T-helper 2 cell treated with Interferon-gamma antibody and Interleukin-4, amounts not matched to agents 5 μg/mL and 100 μg/mL, for 36 hours (primary cell): Measurements from ENCODE around the gene OSGIN1.
A peak's percentile ranks its signal among the peaks of the same experiment; 100 is the strongest.
"Not testable (repeated sequence)": the region's sequence is repeated elsewhere in the genome, so short reads cannot be mapped to it uniquely, and the experiment has no call there.

Source experiments
- DNase-seq: peaks from one replicate; pipeline ENCODE4 v3.0.0; 2021; ENCODE audit warnings: low spot score
- H3K27ac Mint-ChIP-seq: one replicate; pipeline ENCODE4 v1.8.0; 2021; ENCODE audit warnings: mild to moderate bottlenecking, mixed read lengths
- H3K27me3 Mint-ChIP-seq: one replicate; pipeline ENCODE4 v1.8.0; 2021; ENCODE audit warnings: low read depth, mixed read lengths
- H3K36me3 Mint-ChIP-seq: one replicate; pipeline ENCODE4 v1.8.0; 2021; ENCODE audit warnings: low read depth, mixed read lengths
- H3K4me1 Mint-ChIP-seq: one replicate; pipeline ENCODE4 v1.8.0; 2021; ENCODE audit warnings: low read depth, mixed read lengths
- H3K4me3 Mint-ChIP-seq: one replicate; pipeline ENCODE4 v1.8.0; 2022; ENCODE audit warnings: mild to moderate bottlenecking, moderate library complexity, mixed read lengths
- H3K9me3 Mint-ChIP-seq: one replicate; pipeline ENCODE4 v1.8.0; 2021; ENCODE audit warnings: mixed read lengths

The OSGIN1 gene

GRCh38 chr16:83942074-83942473 lies 11.0 kb upstream of the OSGIN1 start:
- H3K27me3 Mint-ChIP-seq: no peaks in the 10 kb centered on the region

DNA sequence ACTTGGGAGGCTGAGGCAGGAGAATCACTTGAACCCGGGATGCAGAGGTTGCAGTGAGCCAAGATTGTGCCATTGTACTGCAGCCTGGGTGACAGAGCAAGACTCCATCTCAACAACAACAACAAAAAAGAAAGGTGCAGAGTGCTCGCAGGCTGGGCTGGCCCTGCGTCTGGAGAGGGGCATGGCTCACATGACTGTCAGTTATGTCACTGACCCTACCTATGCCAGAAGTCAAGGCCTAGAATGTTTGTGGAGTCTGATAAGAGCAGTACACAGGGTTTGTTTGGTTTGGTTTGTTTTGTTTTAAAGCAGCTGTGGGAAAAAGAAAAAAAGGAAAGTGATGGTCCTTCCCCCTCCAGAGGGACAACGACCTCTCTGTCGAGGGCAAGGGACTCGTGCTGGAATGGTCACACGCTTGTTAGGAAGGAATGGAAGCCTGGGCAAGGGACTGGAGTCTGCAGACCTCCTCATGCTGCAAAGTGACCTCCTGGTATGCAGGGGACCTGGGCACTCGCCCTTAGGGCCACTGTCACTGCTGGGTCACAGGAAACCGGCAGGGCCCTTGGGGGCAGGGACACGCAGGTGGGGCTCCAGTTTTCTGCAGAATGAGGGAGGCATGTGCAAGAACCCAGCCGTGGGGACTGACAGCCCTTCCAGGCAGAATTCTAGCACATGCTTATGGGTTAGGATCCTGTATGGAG lies 10.1 kb upstream of the OSGIN1 start:
- H3K4me1 Mint-ChIP-seq: peaks cover 7% of the 10 kb centered on the region
- H3K36me3 Mint-ChIP-seq: no peaks in the 10 kb centered on the region
- DNase-seq: no peak
- H3K27ac Mint-ChIP-seq: no peak overlapping the region
- no peaks in the 10 kb centered on the region for H3K9me3 Mint-ChIP-seq
- H3K27me3 Mint-ChIP-seq: no peaks in the 10 kb centered on the region
- H3K4me3 Mint-ChIP-seq: no peak overlapping the region

More at GRCh38 chr16:83942074-83942473, 11.0 kb upstream of the OSGIN1 start:
- H3K4me1 Mint-ChIP-seq: peaks cover 7% of the 10 kb centered on the region
- H3K27ac Mint-ChIP-seq: no peak overlapping the region
- DNase-seq: no peak
- H3K9me3 Mint-ChIP-seq: no peaks in the 10 kb centered on the region
- no peaks in the 10 kb centered on the region for H3K36me3 Mint-ChIP-seq
- H3K4me3 Mint-ChIP-seq: no peak overlapping the region

DNA sequence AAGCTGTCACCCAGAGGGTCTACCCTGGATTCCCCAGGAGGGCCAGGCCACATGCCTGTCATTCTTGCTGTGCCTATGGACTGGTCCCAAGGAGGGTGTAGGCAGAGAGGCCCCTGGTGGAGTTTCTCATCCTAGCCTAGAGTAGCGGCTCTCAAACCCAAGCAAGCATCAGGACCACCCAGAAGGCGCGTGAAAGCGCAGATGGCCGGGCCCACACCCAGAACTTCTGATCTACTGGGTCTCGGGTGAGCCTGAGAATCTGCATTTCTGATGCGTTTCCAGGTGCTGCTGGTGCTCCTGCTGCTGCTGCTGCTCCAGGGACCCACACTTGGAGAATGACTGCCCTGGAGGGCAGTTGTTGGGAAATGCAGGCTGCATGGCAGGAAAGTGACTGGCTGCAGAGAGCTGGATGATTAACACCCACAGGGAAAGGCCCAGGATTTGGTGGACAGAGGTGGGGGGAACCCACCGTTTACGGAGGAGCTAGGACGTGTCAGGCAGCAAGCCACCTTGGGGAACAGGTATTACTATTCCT lies 9.5 kb upstream of the OSGIN1 start:
- Mint-ChIP-seq H3K9me3 (no peaks in the 10 kb centered on the region), H3K27ac (no peak overlapping the region), H3K4me3 (no peak overlapping the region)

DNA sequence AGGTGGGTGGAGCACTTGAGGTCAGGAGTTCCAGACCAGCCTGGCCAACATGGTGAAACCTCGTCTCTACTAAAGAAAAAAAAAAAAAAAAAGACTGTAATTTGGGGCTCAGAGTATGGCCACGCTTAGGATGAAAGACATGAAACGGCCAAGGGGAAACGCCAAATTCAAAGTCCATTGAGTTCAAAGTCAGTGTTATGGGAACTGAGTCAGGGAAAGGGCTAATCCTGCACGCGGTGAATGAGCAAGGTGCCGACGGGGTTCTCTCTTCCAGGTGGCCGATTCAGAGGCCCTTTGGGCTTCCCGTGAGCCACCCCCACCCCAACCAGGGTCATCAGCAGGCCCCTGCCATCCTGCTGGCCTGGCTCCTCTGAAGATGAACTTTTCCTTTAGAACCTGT lies 7.5 kb upstream of the OSGIN1 start:
- H3K4me1 Mint-ChIP-seq: no peaks in the 10 kb centered on the region
- no peak for DNase-seq
- no peaks in the 10 kb centered on the region for H3K9me3 Mint-ChIP-seq
- no peak overlapping the region for H3K4me3 Mint-ChIP-seq
- no peak overlapping the region for H3K27ac Mint-ChIP-seq
- H3K27me3 Mint-ChIP-seq: no peaks in the 10 kb centered on the region
- no peaks in the 10 kb centered on the region for H3K36me3 Mint-ChIP-seq

More for the DNA sequence above, 9.5 kb upstream of the OSGIN1 start:
- no peaks in the 10 kb centered on the region for H3K27me3 Mint-ChIP-seq
- peaks cover 7% of the 10 kb centered on the region for H3K4me1 Mint-ChIP-seq
- DNase-seq: no peak
- no peaks in the 10 kb centered on the region for H3K36me3 Mint-ChIP-seq

DNA sequence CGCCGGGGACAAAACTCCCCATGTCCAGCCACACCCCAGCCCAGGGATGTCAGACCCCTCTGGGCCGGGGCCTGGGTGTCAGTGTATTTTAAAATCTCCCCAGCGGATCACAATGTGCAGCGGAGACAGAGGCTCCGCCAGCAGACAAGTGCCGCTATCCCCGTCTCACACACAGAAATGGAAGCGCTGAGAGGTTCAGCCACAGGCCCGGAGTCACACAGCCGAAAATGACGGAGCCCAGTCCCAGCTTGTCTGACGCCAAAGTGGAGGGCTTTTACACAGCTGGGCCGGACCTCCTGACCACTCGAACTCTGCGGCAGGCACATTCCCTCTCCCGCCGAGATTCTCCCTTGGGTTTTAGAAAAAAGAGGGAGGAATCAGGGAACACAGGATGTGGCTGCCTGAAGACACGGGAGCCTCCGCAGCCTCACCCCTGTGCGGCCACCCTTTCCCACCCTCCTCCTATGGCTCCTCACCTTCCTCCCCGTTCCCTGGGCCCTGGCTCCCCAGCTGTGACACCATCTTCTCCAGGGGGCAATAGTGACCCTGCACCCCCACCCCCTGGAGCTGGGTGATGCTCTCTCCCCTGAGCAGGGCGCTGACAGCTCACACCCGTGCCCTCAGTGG lies 6.8 kb upstream of the OSGIN1 start:
- DNase-seq: no peak
- H3K4me3 Mint-ChIP-seq: no peak overlapping the region
- H3K9me3 Mint-ChIP-seq: no peaks in the 10 kb centered on the region
- H3K4me1 Mint-ChIP-seq: no peaks in the 10 kb centered on the region
- no peaks in the 10 kb centered on the region for H3K27me3 Mint-ChIP-seq
- no peak overlapping the region for H3K27ac Mint-ChIP-seq
- H3K36me3 Mint-ChIP-seq: no peaks in the 10 kb centered on the region

DNA sequence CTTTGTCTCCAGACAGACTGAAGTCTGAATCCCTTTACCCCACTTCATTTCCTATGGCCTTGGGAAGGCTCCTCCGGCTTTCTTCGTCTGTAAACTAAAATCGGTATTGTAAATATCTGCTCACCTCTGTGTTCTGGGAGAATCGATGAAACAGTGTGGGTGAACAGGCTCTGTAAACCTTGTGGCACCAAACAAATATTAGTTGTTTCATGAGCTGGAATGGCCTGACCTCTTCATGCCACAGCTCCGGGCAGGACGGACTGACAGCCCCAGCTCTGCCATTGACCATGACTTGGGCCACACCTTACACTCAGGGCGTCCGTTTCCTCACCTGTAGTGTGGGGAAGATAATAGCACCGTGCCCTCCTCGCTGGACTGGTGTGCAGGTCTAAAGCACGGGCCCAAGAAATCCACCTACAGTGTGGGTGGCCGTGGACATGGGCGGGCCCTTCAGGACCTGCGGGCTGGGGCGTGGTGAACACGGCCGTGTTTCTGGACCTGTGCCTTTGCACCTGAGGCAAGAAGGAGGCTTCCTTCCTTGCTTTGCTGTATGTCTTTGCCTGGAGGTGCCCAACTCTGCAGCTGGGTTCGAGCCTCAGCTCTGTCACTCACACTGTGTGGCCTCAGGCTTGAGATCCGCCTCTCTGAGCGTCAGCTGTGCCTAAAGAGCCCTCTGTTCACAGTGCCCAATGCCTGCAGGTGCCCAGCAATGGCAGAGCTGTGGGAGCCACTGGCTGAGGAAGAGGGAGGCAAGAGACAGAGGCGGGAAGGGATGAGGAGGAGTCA lies 6.1 kb upstream of the OSGIN1 start:
- Mint-ChIP-seq H3K4me3 (no peak overlapping the region), H3K4me1 (no peaks in the 10 kb centered on the region), H3K27me3 (no peaks in the 10 kb centered on the region), H3K36me3 (no peaks in the 10 kb centered on the region), H3K9me3 (no peaks in the 10 kb centered on the region), H3K27ac (no peak overlapping the region)
- DNase-seq: no peak

GRCh38 chr16:83947642-83948234 lies 5.3 kb upstream of the OSGIN1 start:
- Mint-ChIP-seq H3K4me1 (peaks cover 5% of the 10 kb centered on the region), H3K36me3 (no peaks in the 10 kb centered on the region), H3K27ac (no peak overlapping the region), H3K9me3 (no peaks in the 10 kb centered on the region), H3K4me3 (no peak overlapping the region), H3K27me3 (no peaks in the 10 kb centered on the region)
- DNase-seq: no peak

- no peak overlapping the region for H3K4me3 Mint-ChIP-seq
- H3K27ac Mint-ChIP-seq: no peak overlapping the region
- H3K27me3 Mint-ChIP-seq: peaks cover 3% of the 10 kb centered on the region
- DNase-seq: no peak
- no peaks in the 10 kb centered on the region for H3K9me3 Mint-ChIP-seq
- H3K4me1 Mint-ChIP-seq: peaks cover 9% of the 10 kb centered on the region
- H3K36me3 Mint-ChIP-seq: no peaks in the 10 kb centered on the region
These were observed 3.9 kb upstream of the OSGIN1 start for GRCh38 chr16:83948914-83949723.

- Mint-ChIP-seq H3K4me1 (peaks cover 15% of the 10 kb centered on the region), H3K36me3 (no peaks in the 10 kb centered on the region), H3K27ac (no peak overlapping the region), H3K9me3 (no peaks in the 10 kb centered on the region), H3K4me3 (no peak overlapping the region), H3K27me3 (peaks cover 8% of the 10 kb centered on the region)
- DNase-seq: no peak
These were observed 3.4 kb upstream of the OSGIN1 start for GRCh38 chr16:83949724-83950001.

- H3K4me1 Mint-ChIP-seq: peaks cover 15% of the 10 kb centered on the region
- H3K36me3 Mint-ChIP-seq, H3K4me3 Mint-ChIP-seq, DNase-seq, H3K27ac Mint-ChIP-seq, H3K27me3 Mint-ChIP-seq, H3K9me3 Mint-ChIP-seq: not testable (repeated sequence)
These were observed 2.1 kb upstream of the OSGIN1 start for GRCh38 chr16:83950862-83951399.

DNA sequence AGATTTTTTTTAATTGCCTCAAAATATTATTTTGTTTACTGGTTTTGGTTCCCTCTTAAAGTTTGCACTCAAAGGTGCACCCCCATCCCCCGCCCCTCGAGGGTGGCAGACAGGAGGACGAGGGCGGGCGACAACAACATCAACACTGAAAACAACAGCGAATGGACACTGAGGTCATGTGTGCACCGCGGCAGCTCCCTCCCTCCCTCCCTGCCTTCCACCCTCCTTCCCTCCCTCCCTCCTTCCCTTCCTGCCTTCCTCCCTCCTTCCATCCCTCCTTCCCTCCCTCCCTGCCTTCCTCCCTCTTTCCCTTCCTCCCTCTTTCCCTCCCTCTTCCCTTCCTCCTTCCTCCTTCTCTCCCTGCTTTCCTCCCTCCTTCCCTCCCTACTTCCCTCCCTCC lies 1.5 kb upstream of the OSGIN1 start:
- peaks cover 15% of the 10 kb centered on the region for H3K4me1 Mint-ChIP-seq
- H3K27ac Mint-ChIP-seq: no peak overlapping the region

GRCh38 chr16:83952587-83952939 lies 477 bp upstream of the OSGIN1 start:
- Mint-ChIP-seq H3K27ac (no peak overlapping the region), H3K36me3 (no peaks in the 10 kb centered on the region), H3K27me3 (peaks cover 10% of the 10 kb centered on the region), H3K9me3 (no peaks in the 10 kb centered on the region), H3K4me1 (peaks cover 15% of the 10 kb centered on the region), H3K4me3 (no peak overlapping the region)
- DNase-seq: no peak

More for the DNA sequence above, 1.5 kb upstream of the OSGIN1 start:
- Mint-ChIP-seq H3K36me3 (no peaks in the 10 kb centered on the region), H3K9me3 (no peaks in the 10 kb centered on the region), H3K4me3 (no peak overlapping the region), H3K27me3 (peaks cover 10% of the 10 kb centered on the region)
- DNase-seq: no peak

DNA sequence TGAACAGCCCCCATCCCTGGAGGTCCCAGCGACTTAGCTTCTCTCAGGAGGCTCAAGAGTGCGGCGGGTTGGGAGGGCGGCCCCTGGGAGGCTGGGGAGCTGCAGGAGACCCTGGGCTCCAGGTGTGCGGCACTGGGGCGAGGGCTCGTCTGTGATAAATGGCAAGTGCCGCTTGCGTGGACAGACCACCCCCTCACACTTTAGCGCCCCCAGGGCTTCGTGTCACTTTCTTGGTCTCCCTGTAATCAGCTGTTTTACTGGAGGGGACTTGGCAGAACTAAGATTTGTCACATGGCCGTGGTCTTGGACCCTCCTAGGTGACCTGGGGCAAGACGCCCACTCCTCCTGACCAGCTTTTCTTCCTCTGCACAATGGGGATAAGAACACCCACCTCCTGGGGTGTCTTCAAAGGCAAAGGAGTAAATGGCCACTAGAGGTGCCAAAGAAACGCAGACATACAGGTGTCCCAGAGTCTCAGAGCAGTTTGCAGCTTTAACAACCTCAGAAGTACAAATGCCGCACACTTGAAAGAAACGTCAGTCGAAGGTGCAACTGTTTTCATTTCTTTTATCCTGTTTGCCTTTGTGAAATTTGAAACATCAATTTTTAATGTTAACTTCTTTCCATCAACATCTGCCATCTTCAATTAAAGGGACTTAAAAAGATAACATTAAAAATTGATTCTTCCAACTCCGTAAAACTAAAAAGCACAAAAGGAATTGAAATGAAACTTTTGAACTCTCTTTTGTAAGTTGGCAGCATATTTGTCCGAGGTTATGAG lies 946 bp downstream of the OSGIN1 start:
- peaks cover 15% of the 10 kb centered on the region for H3K4me1 Mint-ChIP-seq
- H3K36me3 Mint-ChIP-seq: no peaks in the 10 kb centered on the region
- H3K27ac Mint-ChIP-seq: peak overlapping the region; percentile 67
- DNase-seq: no peak
- no peaks in the 10 kb centered on the region for H3K9me3 Mint-ChIP-seq
- peak overlapping the region; percentile 83 for H3K4me3 Mint-ChIP-seq
- peaks cover 10% of the 10 kb centered on the region for H3K27me3 Mint-ChIP-seq
